Measurements from ENCODE around the gene NTN4.

DNA sequence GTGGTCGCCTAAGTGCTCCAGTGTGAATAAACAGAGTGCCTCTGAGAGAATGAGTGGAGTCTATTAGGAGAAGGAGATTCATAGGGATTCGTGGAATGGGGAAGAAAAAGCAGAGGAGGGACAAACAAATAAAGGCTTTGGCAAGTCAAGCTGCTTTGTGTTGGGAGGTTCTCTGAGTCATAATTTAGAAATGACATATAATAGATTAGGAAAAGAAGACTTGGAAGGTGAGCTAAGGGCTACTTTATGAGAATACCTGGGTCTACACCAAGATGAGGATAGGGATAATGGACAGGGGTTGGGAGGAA, 6.4 kb upstream of the NTN4 start:
- no peak for TF ChIP-seq POLR2AphosphoS5 (IDR thresholded peaks at IDR 0.05)
- TF ChIP-seq, protein P1, sequence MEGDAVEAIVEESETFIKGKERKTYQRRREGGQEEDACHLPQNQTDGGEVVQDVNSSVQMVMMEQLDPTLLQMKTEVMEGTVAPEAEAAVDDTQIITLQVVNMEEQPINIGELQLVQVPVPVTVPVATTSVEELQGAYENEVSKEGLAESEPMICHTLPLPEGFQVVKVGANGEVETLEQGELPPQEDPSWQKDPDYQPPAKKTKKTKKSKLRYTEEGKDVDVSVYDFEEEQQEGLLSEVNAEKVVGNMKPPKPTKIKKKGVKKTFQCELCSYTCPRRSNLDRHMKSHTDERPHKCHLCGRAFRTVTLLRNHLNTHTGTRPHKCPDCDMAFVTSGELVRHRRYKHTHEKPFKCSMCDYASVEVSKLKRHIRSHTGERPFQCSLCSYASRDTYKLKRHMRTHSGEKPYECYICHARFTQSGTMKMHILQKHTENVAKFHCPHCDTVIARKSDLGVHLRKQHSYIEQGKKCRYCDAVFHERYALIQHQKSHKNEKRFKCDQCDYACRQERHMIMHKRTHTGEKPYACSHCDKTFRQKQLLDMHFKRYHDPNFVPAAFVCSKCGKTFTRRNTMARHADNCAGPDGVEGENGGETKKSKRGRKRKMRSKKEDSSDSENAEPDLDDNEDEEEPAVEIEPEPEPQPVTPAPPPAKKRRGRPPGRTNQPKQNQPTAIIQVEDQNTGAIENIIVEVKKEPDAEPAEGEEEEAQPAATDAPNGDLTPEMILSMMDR (IDR thresholded peaks at IDR 0.05): no peak
